ENCODE data around the gene RPL13A.

DNA sequence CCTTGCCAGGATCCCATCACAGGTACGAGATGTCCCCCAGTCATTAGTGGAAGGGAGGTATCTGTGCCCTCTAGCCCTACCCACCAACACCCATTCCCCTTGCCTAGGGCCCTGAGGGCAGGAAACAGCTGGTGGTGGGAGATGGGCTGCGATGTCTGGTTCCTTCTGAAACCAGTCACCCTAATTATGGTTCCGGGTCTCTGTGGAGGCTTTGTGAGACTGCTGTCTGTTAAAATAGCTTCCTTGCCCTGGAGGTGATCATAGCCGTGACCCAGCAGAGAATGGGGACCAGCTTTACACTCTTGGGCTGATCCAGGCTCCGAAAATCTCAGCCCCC, 28.9 kb upstream of the RPL13A start:
- TF ChIP-seq, protein P1, sequence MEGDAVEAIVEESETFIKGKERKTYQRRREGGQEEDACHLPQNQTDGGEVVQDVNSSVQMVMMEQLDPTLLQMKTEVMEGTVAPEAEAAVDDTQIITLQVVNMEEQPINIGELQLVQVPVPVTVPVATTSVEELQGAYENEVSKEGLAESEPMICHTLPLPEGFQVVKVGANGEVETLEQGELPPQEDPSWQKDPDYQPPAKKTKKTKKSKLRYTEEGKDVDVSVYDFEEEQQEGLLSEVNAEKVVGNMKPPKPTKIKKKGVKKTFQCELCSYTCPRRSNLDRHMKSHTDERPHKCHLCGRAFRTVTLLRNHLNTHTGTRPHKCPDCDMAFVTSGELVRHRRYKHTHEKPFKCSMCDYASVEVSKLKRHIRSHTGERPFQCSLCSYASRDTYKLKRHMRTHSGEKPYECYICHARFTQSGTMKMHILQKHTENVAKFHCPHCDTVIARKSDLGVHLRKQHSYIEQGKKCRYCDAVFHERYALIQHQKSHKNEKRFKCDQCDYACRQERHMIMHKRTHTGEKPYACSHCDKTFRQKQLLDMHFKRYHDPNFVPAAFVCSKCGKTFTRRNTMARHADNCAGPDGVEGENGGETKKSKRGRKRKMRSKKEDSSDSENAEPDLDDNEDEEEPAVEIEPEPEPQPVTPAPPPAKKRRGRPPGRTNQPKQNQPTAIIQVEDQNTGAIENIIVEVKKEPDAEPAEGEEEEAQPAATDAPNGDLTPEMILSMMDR (IDR thresholded peaks at IDR 0.05), result no peak
- TF ChIP-seq SIN3A (IDR thresholded peaks at IDR 0.05; ENCODE audit: borderline replicate concordance, insufficient read depth, low read depth, low read length) (no peak), POLR2AphosphoS5 (IDR thresholded peaks at IDR 0.05; ENCODE audit: low read depth, low read length) (no peak), TCF7L2 (IDR thresholded peaks at IDR 0.05; ENCODE audit: low read depth, low read length) (no peak)
- TF ChIP-seq, protein P2, sequence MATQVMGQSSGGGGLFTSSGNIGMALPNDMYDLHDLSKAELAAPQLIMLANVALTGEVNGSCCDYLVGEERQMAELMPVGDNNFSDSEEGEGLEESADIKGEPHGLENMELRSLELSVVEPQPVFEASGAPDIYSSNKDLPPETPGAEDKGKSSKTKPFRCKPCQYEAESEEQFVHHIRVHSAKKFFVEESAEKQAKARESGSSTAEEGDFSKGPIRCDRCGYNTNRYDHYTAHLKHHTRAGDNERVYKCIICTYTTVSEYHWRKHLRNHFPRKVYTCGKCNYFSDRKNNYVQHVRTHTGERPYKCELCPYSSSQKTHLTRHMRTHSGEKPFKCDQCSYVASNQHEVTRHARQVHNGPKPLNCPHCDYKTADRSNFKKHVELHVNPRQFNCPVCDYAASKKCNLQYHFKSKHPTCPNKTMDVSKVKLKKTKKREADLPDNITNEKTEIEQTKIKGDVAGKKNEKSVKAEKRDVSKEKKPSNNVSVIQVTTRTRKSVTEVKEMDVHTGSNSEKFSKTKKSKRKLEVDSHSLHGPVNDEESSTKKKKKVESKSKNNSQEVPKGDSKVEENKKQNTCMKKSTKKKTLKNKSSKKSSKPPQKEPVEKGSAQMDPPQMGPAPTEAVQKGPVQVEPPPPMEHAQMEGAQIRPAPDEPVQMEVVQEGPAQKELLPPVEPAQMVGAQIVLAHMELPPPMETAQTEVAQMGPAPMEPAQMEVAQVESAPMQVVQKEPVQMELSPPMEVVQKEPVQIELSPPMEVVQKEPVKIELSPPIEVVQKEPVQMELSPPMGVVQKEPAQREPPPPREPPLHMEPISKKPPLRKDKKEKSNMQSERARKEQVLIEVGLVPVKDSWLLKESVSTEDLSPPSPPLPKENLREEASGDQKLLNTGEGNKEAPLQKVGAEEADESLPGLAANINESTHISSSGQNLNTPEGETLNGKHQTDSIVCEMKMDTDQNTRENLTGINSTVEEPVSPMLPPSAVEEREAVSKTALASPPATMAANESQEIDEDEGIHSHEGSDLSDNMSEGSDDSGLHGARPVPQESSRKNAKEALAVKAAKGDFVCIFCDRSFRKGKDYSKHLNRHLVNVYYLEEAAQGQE (IDR thresholded peaks at IDR 0.05; ENCODE audit: insufficient read depth in 1 of 2, low read depth in 2 of 2, low read length in 1 of 2), result no peak
